Urinary bladder (tissue), 4 donors: ENCODE measurements around the gene C6. TPM values are rescaled to one million over a fixed set of nuclear protein-coding genes. Genes with fewer than 3 reads are reported as not detected.

ENCODE experiments used
- DNase-seq: peaks from one replicate; pipeline ENCODE4 v3.0.0-alpha.2; 2015; ENCODE audit errors: extremely low spot score
- H3K27ac ChIP-seq: one replicate; pipeline ENCODE4 v1.5.1; 2013; ENCODE audit warnings: low read depth, mild to moderate bottlenecking, moderate library complexity
- H3K36me3 ChIP-seq: one replicate; pipeline ENCODE4 v1.6.1; 2013; ENCODE audit warnings: mild to moderate bottlenecking, moderate library complexity; ENCODE audit not compliant: insufficient read depth
- H3K4me1 ChIP-seq: one replicate; pipeline ENCODE4 v1.6.1; 2013; ENCODE audit warnings: mild to moderate bottlenecking, moderate library complexity; ENCODE audit not compliant: insufficient read depth
- H3K4me3 ChIP-seq: one replicate; pipeline ENCODE4 v1.5.1; 2013; ENCODE audit warnings: low read depth, low read length
- WGBS: extraction: QIAGEN DNeasy Blood & Tissue Kit; methylation state at CpG from one replicate; pipeline ENCODE4 v1.1.7; 2013; 5-methylcytosine and 5-hydroxymethylcytosine counted together
- polyA plus RNA-seq: library from polyadenylated mRNA; stranded (reverse); fragments of 200-250 nt; gene quantifications from one replicate; pipeline ENCODE4 v1.2.3, GENCODE V29; 2013
- total RNA-seq: library from RNA; depleted of rRNA; stranded (reverse); fragments of >200 nt; gene quantifications from one replicate; pipeline ENCODE4 v1.2.3, GENCODE V29; 2014
- donor health status: healthy with polysubstance abuse.
- donor health status: healthy.

Gene C6
- total and polyA plus RNA-seq, 2 donors: 1.1 to 1.4 TPM

GRCh38 chr5:41127967-41128690 lies 85.2 kb downstream of the C6 start:
- DNase-seq: no peak
- Histone ChIP-seq H3K36me3 (no peaks in the 10 kb centered on the region), H3K4me3 (no peak overlapping the region), H3K4me1 (no peaks in the 10 kb centered on the region), H3K27ac (no peak overlapping the region)
- 18% methylated on average over 1 of the region's 1 CpG for WGBS

DNA sequence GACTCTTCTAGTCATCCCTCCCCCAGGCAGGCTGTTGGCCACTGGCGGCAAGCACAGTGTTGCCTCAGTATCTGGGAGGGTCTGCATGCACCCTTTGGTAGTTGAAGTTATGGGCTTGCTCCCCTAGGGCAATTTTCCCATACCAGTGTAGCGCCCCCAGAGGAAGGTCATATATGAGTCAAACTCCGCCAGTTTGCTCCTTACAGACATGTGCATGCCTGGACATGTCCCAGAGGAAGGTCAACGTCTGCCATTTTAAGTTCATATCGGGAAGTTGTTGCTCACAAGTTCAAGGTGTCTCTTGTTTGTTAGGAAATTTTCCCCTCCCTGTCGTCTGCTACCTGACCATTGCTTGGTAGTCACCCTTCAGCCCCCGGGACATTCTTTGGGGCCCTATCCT lies 90.9 kb downstream of the C6 start:
- H3K4me1 ChIP-seq: no peaks in the 10 kb centered on the region
- no peaks in the 10 kb centered on the region for H3K36me3 ChIP-seq
- H3K4me3 ChIP-seq: no peak overlapping the region
- no peak overlapping the region for H3K27ac ChIP-seq
- 92% methylated on average over 7 of the region's 7 CpGs for WGBS
- no peak for DNase-seq

GRCh38 chr5:41120600-41120999 lies 92.7 kb downstream of the C6 start:
- DNase-seq: no peak
- H3K36me3 ChIP-seq: no peaks in the 10 kb centered on the region
- H3K4me1 ChIP-seq: no peaks in the 10 kb centered on the region
- no peak overlapping the region for H3K27ac ChIP-seq
- WGBS: 93% methylated on average over 8 of the region's 8 CpGs
- H3K4me3 ChIP-seq: no peak overlapping the region

GRCh38 chr5:41118177-41118576 lies 95.2 kb downstream of the C6 start:
- Histone ChIP-seq H3K36me3 (no peaks in the 10 kb centered on the region), H3K4me3 (no peak overlapping the region), H3K4me1 (no peaks in the 10 kb centered on the region), H3K27ac (no peak overlapping the region)
- no peak for DNase-seq
- 90% methylated on average over 3 of the region's 3 CpGs for WGBS

DNA sequence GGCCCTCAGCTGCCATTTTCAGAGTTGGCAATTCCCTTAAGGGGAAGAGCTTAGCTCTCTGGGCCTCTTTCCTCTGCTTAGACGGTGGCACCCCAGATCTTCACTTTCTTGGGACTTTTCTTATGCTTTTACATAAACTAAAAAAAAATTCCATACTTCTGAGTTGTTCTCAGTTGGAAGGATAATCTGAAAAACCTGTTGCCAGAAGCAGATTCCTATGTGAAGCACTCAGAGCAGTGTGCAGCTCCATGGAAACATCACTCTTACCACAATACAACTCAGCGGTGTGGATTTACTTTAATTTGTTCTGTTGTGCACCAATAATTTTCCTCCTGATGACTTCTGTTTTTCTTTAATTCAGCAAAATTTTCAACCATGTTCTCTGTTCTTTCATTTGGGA lies 98.1 kb downstream of the C6 start:
- 38% methylated on average over 2 of the region's 2 CpGs for WGBS
- Histone ChIP-seq H3K4me1 (no peaks in the 10 kb centered on the region), H3K36me3 (no peaks in the 10 kb centered on the region), H3K27ac (no peak overlapping the region), H3K4me3 (no peak overlapping the region)
- no peak for DNase-seq

GRCh38 chr5:41112486-41113455 lies 100.6 kb downstream of the C6 start:
- Histone ChIP-seq H3K27ac (no peak overlapping the region), H3K36me3 (no peaks in the 10 kb centered on the region), H3K4me1 (no peaks in the 10 kb centered on the region), H3K4me3 (no peak overlapping the region)
- DNase-seq: no peak
- 58% methylated on average over 2 of the region's 2 CpGs for WGBS

DNA sequence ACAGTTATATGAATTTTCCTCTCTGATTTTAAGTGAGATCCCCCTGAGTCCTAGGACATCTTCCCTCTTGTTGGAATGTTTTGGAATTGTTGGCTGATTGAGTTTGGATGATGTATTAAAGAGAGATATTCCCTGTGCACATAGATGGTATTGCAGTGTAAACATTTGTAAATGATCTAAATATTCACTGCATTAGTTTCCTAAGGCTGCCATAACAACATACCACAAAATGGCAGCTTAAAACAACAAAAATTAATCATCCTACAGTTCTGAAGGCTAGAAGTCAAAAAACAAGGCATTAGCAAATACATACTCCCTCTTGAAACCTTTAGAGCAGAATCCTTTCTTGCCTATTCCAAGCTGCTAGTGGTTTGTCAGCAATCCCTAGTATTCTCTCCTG lies 104.1 kb downstream of the C6 start:
- Histone ChIP-seq H3K36me3 (no peaks in the 10 kb centered on the region), H3K4me1 (no peaks in the 10 kb centered on the region), H3K27ac (no peak overlapping the region), H3K4me3 (no peak overlapping the region)
- no peak for DNase-seq

GRCh38 chr5:41102341-41102740 lies 111.0 kb downstream of the C6 start:
- Histone ChIP-seq H3K27ac (no peak overlapping the region), H3K4me1 (no peaks in the 10 kb centered on the region), H3K36me3 (no peaks in the 10 kb centered on the region), H3K4me3 (no peak overlapping the region)
- no peak for DNase-seq

DNA sequence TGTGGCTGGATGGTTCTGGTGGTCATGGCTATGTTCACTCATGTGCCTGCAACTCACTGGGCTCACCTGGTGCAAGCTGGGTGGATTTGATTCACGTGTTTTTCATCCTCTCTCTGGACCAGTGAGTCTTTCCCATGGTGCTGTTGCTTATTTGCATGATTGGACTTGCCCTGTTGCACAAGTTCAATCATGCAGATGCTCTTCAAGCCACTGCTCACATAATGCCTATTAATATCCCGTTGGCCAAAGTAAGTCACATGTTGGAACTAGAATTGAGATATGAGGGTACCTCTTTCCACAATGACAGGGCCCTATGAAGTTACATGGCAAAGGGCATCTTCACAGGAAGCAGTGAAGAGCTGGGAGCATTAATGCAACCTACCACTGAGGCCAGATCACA lies 115.7 kb downstream of the C6 start:
- DNase-seq: no peak
- Histone ChIP-seq H3K27ac (no peak overlapping the region), H3K36me3 (no peaks in the 10 kb centered on the region), H3K4me3 (no peak overlapping the region), H3K4me1 (no peaks in the 10 kb centered on the region)
- 61% methylated on average over 2 of the region's 2 CpGs for WGBS

GRCh38 chr5:41095324-41096101 lies 117.8 kb downstream of the C6 start:
- Histone ChIP-seq H3K27ac (no peak overlapping the region), H3K4me3 (no peak overlapping the region), H3K36me3 (no peaks in the 10 kb centered on the region), H3K4me1 (no peaks in the 10 kb centered on the region)
- DNase-seq: no peak
- WGBS: 65% methylated on average over 5 of the region's 5 CpGs

DNA sequence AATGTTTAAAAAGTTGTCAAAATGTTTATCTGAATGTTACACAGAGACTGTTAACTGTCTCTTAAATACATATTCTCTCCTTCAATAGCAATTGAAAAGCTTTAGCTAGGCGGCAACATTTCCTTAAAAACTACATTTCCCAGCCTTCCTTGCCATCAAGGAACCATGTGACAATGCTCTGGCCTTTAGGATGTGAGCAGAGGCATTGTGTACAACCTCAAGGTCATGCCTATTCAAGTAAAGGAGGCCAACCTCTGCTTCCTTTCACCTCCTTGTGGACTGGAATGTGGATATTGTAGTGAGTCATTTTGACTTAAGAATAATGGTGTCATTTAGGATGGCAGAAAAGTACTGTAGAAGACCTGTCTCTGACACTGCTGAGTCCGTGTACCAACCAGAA lies 118.5 kb downstream of the C6 start:
- Histone ChIP-seq H3K4me1 (no peaks in the 10 kb centered on the region), H3K4me3 (no peak overlapping the region), H3K36me3 (no peaks in the 10 kb centered on the region), H3K27ac (no peak overlapping the region)
- 65% methylated on average over 2 of the region's 2 CpGs for WGBS
- DNase-seq: no peak

DNA sequence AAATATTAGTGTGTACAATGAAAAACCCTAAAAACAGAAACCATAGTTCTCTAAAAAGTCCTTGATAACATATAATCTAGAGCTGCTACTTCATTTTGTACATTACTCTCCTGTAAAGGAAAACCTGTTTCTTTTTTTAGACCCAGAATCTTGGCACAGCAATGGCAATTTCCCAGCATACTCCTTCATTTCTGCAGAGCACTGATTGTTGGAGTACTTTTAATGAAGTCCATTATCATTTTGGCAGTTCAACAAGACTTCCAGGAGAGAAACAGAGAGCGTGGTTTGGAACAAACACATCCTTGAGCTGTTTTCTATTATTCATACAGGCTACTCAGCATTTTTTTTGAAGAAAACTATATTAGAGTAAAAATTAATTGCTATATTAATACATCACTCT lies 119.5 kb downstream of the C6 start:
- H3K27ac ChIP-seq: no peak overlapping the region
- WGBS: 61% methylated on average over 1 of the region's 1 CpG
- H3K4me3 ChIP-seq: no peak overlapping the region
- H3K4me1 ChIP-seq: no peaks in the 10 kb centered on the region
- no peak for DNase-seq
- H3K36me3 ChIP-seq: no peaks in the 10 kb centered on the region
